H1 (cell line): ENCODE results near the gene TMEM97. TPM values are rescaled to one million over a fixed set of nuclear protein-coding genes. Genes with fewer than 3 reads are reported as not detected.
"Not testable (repeated sequence)": the region's sequence is repeated elsewhere in the genome, so short reads cannot be mapped to it uniquely, and the experiment has no call there.

Source experiments
- CTCF ChIA-PET: fragments of 300-600 bp; sonication (Branson Sonifier 250); formaldehyde crosslinking; loops from one replicate; lab custom pipeline; 2021; ENCODE audit not compliant: partially characterized antibody; lab: Charles Lee
- POLR2A ChIA-PET: fragments of 300-600 bp; sonication (Branson Sonifier 250); formaldehyde crosslinking; loops from one replicate; lab custom pipeline; 2021; ENCODE audit warnings: inconsistent platforms; ENCODE audit not compliant: partially characterized antibody; lab: Charles Lee
- DNase-seq, 2 experiments: peaks; one replicate each; pipeline versions ENCODE4 v3.0.0 to v3.0.0-alpha.2; 2010 to 2022; ENCODE audit warnings: low spot score in 2 of 2, low read depth in 1 of 2, mixed read lengths in 1 of 2
- FAIRE-seq: peaks from 2 replicates; lab custom pipeline; 2011; peaks lifted over from hg19 to GRCh38; lab: Jason Lieb, UNC
- H2AFZ ChIP-seq: 2 replicates; pipeline ENCODE4 v1.8.1; 2012; ENCODE audit warnings: low read length, inconsistent platforms
- H2AK5ac ChIP-seq: 2 replicates; pipeline ENCODE4 v1.6.1; 2013; ENCODE audit warnings: low read depth, low read length
- H2BK120ac ChIP-seq: replicated peaks from 2 replicates; pipeline ENCODE3; 2013; ENCODE audit warnings: low read depth, low read length, inconsistent platforms
- H2BK12ac ChIP-seq: 2 replicates; pipeline ENCODE4 v1.6.1; 2013; ENCODE audit warnings: low read depth, low read length
- H2BK15ac ChIP-seq: 2 replicates; pipeline ENCODE4 v1.6.1; 2013; ENCODE audit warnings: low read length
- H2BK20ac ChIP-seq: 2 replicates; pipeline ENCODE4 v1.6.1; 2013; ENCODE audit warnings: low read length
- H2BK5ac ChIP-seq: 2 replicates; pipeline ENCODE4 v1.6.1; 2013; ENCODE audit warnings: low read depth, low read length
- H3K14ac ChIP-seq: 2 replicates; pipeline ENCODE4 v1.6.1; 2013; ENCODE audit warnings: inconsistent platforms; ENCODE audit not compliant: insufficient read length
- H3K18ac ChIP-seq: 2 replicates; pipeline ENCODE4 v1.6.1; 2013; ENCODE audit warnings: low read length; ENCODE audit errors: extremely low read depth
- H3K23ac ChIP-seq: 2 replicates; pipeline ENCODE4 v1.6.1; 2013; ENCODE audit warnings: inconsistent platforms; ENCODE audit not compliant: insufficient read length
- H3K23me2 ChIP-seq: 2 replicates; pipeline ENCODE4 v1.6.1; 2013; ENCODE audit warnings: low read depth, low read length
- H3K27ac ChIP-seq: 2 replicates; pipeline ENCODE4 v1.6.1; 2011; ENCODE audit warnings: low read depth, low read length, inconsistent platforms
- H3K27me3 ChIP-seq, 4 experiments: replicated peaks in 1 of 4; 1 replicate in 1 of 4; 2 replicates in 3 of 4; pipeline versions ENCODE4 v1.6.1 to v1.8.1; 2011 to 2013; ENCODE audit warnings: low read length in 3 of 4, mild to moderate bottlenecking in 3 of 4, inconsistent platforms in 2 of 4, mixed read lengths in 2 of 4, moderate library complexity in 1 of 4; ENCODE audit not compliant: control insufficient read depth in 3 of 4, insufficient read depth in 3 of 4; ENCODE audit errors: extremely low read depth in 1 of 4
- H3K36me3 ChIP-seq, 4 experiments: 2 replicates each; pipeline versions ENCODE4 v1.6.1 to v1.8.1; 2011 to 2013; ENCODE audit warnings: mild to moderate bottlenecking in 4 of 4, low read length in 3 of 4, moderate library complexity in 2 of 4, control low read depth in 1 of 4, inconsistent platforms in 1 of 4; ENCODE audit not compliant: insufficient read depth in 4 of 4, control insufficient read depth in 2 of 4
- H3K4ac ChIP-seq: replicated peaks from 2 replicates; pipeline ENCODE3; 2013; ENCODE audit warnings: low read length, low read depth, mixed read lengths, inconsistent platforms; ENCODE audit not compliant: insufficient read length
- H3K4me1 ChIP-seq, 4 experiments: replicated peaks in 1 of 4; 1 replicate in 1 of 4; 2 replicates in 3 of 4; pipeline versions ENCODE4 v1.6.1 to v1.8.1; 2011 to 2013; ENCODE audit warnings: low read length in 3 of 4, inconsistent platforms in 2 of 4, mixed read lengths in 1 of 4; ENCODE audit not compliant: insufficient read depth in 4 of 4, control insufficient read depth in 3 of 4
- H3K4me2 ChIP-seq, 2 experiments: 2 replicates each; pipeline versions ENCODE4 v1.6.1 to v1.8.1; 2011 to 2013; ENCODE audit warnings: low read depth in 2 of 2, low read length in 2 of 2, control low read depth in 1 of 2, inconsistent platforms in 1 of 2, mild to moderate bottlenecking in 1 of 2; ENCODE audit not compliant: insufficient read depth in 1 of 2
- H3K4me3 ChIP-seq, 4 experiments: fragments of 200-600, 300-600 bp in 1 of 4; sonication (generic), shearing (Covaris generic), sonication (Bioruptor Twin) in 1 of 4; 2 replicates each; pipeline versions ENCODE4 v1.5.1 to v1.8.1; 2011 to 2016; ENCODE audit warnings: low read length in 4 of 4, low read depth in 3 of 4, control low read depth in 2 of 4, inconsistent platforms in 2 of 4, mild to moderate bottlenecking in 2 of 4, mixed read lengths in 1 of 4, moderate library complexity in 1 of 4; ENCODE audit not compliant: insufficient read depth in 2 of 4; ENCODE audit errors: extremely low read depth in 1 of 4
- H3K56ac ChIP-seq: replicated peaks from 2 replicates; pipeline ENCODE3; 2013; ENCODE audit warnings: low read depth, mild to moderate bottlenecking, mixed read lengths, low read length, inconsistent platforms; ENCODE audit not compliant: insufficient read length
- H3K79me1 ChIP-seq: 2 replicates; pipeline ENCODE4 v1.6.1; 2013; ENCODE audit warnings: low read depth, low read length, control low read depth
- H3K79me2 ChIP-seq, 2 experiments: 2 replicates each; pipeline versions ENCODE4 v1.6.1 to v1.8.1; 2012 to 2013; ENCODE audit warnings: low read length in 2 of 2, mild to moderate bottlenecking in 2 of 2, inconsistent platforms in 1 of 2; ENCODE audit not compliant: insufficient read depth in 2 of 2, control insufficient read depth in 1 of 2
- H3K9ac ChIP-seq, 4 experiments: replicated peaks in 1 of 4; 1 replicate in 1 of 4; 2 replicates in 3 of 4; pipeline versions ENCODE4 v1.6.1 to v1.8.1; 2011 to 2013; ENCODE audit warnings: low read depth in 3 of 4, low read length in 3 of 4, control low read depth in 2 of 4, mild to moderate bottlenecking in 2 of 4, moderate library complexity in 2 of 4, inconsistent platforms in 1 of 4; ENCODE audit errors: extremely low read depth in 1 of 4
- H3K9me3 ChIP-seq, 2 experiments: 2 replicates each; pipeline versions ENCODE4 v1.6.1 to v1.8.1; 2012 to 2013; ENCODE audit warnings: mild to moderate bottlenecking in 2 of 2, moderate library complexity in 2 of 2, control low read depth in 1 of 2, inconsistent platforms in 1 of 2, low read depth in 1 of 2, low read length in 1 of 2, mixed read lengths in 1 of 2; ENCODE audit not compliant: insufficient read depth in 2 of 2
- H4K20me1 ChIP-seq, 2 experiments: replicated peaks in 1 of 2; 2 replicates each; pipeline versions ENCODE3 to v1.8.1; 2011 to 2013; ENCODE audit warnings: inconsistent platforms in 2 of 2, low read length in 2 of 2, mild to moderate bottlenecking in 1 of 2; ENCODE audit not compliant: insufficient read depth in 2 of 2, control insufficient read depth in 1 of 2
- H4K5ac ChIP-seq: 2 replicates; pipeline ENCODE4 v1.6.1; 2013; ENCODE audit warnings: low read length, low read depth, mixed read lengths, inconsistent platforms; ENCODE audit not compliant: insufficient read length
- H4K8ac ChIP-seq: 2 replicates; pipeline ENCODE4 v1.8.0; 2013; ENCODE audit warnings: mild to moderate bottlenecking, moderate library complexity, low read length, inconsistent platforms; ENCODE audit not compliant: insufficient read depth; ENCODE audit errors: extremely low read depth
- H4K91ac ChIP-seq: replicated peaks from 2 replicates; pipeline ENCODE3; 2013; ENCODE audit warnings: low read length, mixed read lengths, inconsistent platforms; ENCODE audit not compliant: insufficient read length
- BACH1 ChIP-seq: IDR thresholded peaks from 2 replicates; pipeline ENCODE4 v1.6.1; 2012; ENCODE audit warnings: low read length, improper control_type of control experiment
- HDAC6 ChIP-seq: IDR thresholded peaks from one replicate; pipeline ENCODE4 v1.7.1; 2012; ENCODE audit warnings: low read depth, mild to moderate bottlenecking, inconsistent platforms, low read length, moderate library complexity
- JUN ChIP-seq: IDR thresholded peaks from 2 replicates; pipeline ENCODE4 v1.6.1; 2011; ENCODE audit warnings: low read depth, mild to moderate bottlenecking, improper control_type of control experiment, low read length
- YY1 ChIP-seq: IDR thresholded peaks from 2 replicates; pipeline ENCODE4 v1.6.1; 2011; ENCODE audit warnings: low read depth, mild to moderate bottlenecking, low read length
- WGBS, 2 experiments: shearing (Covaris generic) in 1 of 2; methylation state at CpG; one replicate each; pipeline versions ENCODE4 v1.1.6 to v1.1.7; 2013 to 2015; ENCODE audit warnings: low lambda C conversion rate in 2 of 2, mixed read lengths in 2 of 2, inconsistent platforms in 1 of 2, low coverage in 1 of 2, missing lambda C conversion rate in 1 of 2; ENCODE audit not compliant: insufficient replicate concordance in 2 of 2, insufficient coverage in 1 of 2, insufficient read length in 1 of 2; ENCODE audit errors: extremely low coverage in 1 of 2, missing lambda C conversion rate in 1 of 2; 5-methylcytosine and 5-hydroxymethylcytosine counted together
- polyA plus RNA-seq, 7 experiments: library from polyadenylated mRNA; depleted of rRNA in 3 of 7; stranded (reverse) in 5 of 7; unstranded in 2 of 7; fragments of >200 nt in 5 of 7; fragments of 200-250 nt in 2 of 7; gene quantifications; 1 replicate in 5 of 7; 2 replicates in 1 of 7; 4 replicates in 1 of 7; pipeline versions ENCODE4 v1.2.1 to v1.2.3, GENCODE V29; 2011 to 2013; ENCODE audit warnings: missing spikeins in 2 of 7, mixed read lengths in 2 of 7
- total RNA-seq: library from RNA; stranded (reverse); fragmentation: NEBNext Ultra II Directional; extraction: Animal tissue kit (Norgen Biotek cat#: 25700); gene quantifications from 2 replicates; pipeline ENCODE4 v1.2.1, GENCODE V29; 2021

Gene TMEM97
- total and polyA plus RNA-seq, 2 of the 8 experiments (the other 6 are each of a cell fraction or from before 2014, with no cell fraction given) = 126 to 130 TPM

DNA sequence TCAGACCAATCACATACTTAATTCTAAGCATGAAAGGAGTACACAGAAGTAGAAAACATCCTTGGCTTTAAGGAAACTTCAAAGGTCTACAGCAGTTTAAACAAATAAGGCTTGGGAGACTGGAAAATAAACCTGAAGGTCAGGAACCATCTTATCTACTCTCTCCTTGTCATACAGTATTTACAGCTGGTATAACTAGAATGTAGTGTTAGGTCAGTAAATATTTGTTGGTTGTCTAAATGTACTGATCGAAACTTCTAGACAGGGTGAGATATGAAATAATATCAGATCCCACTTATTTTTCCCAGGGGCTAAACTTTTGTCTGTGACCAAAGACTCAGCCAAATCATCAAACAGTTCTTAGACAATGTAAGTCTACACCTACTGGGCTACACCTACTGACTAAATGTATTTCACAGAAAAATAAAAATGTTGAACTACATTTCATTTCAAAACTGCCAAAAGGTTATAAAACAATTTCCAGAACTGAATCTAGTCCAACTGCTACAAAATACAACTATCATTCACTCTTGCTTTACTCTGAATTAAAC, 27.1 kb upstream of the TMEM97 start (continued):
- TF ChIP-seq YY1 (no peak), BACH1 (no peak), JUN (no peak), HDAC6 (no peak)

DNA sequence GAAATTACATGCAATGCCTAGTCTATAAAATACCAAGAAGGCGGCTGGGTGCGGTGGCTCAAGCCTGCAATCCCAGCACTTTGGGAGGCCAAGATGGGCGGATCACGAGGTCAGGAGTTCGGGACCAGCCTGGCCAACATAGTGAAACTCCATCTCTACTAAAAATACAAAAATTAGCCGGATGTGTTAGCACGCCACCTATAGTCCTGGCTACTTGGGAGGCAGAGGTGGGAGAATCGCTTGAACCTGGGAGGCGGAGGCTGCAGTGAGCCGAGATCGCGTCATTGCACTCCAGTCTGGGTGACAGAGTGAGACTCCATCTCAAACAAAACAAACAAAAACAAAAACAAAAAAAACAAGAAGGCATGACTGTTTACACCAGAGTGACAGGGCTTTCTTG, 26.1 kb upstream of the TMEM97 start:
- H2AK5ac ChIP-seq, H3K9ac ChIP-seq, H3K18ac ChIP-seq, H2BK120ac ChIP-seq, H3K4me1 ChIP-seq, H4K91ac ChIP-seq, H3K23ac ChIP-seq, H2BK5ac ChIP-seq, H3K79me2 ChIP-seq, H4K8ac ChIP-seq, H3K23me2 ChIP-seq, H4K5ac ChIP-seq, H3K9me3 ChIP-seq, H3K36me3 ChIP-seq, H3K4me2 ChIP-seq, H2BK15ac ChIP-seq, H2BK12ac ChIP-seq, H3K27me3 ChIP-seq, H2AFZ ChIP-seq, FAIRE-seq, H3K14ac ChIP-seq, H3K79me1 ChIP-seq, H3K56ac ChIP-seq, H3K27ac ChIP-seq, H3K4ac ChIP-seq, H3K4me3 ChIP-seq, H4K20me1 ChIP-seq, H2BK20ac ChIP-seq, POLR2A ChIA-PET, DNase-seq: not testable (repeated sequence)
- CTCF ChIA-PET = interaction anchor here (0.8 to 1.3 kb wide), 2 partner anchors 10 to 58 kb away, joined by 3 read pairs; no protein-coding TSS in a partner anchor
- WGBS, 2 experiments = 87% methylated on average over 12 of the region's 12 CpGs; no CpG with 5 or more reads in 1 of the 2 experiments
